GM12873 (cell line): Measurements from ENCODE around the gene PLXNA4.

ENCODE experiments used
- CTCF ChIP-seq: IDR thresholded peaks from 2 replicates; pipeline ENCODE4 v1.5.1; 2012; ENCODE audit warnings: low read depth, mild to moderate bottlenecking, moderate library complexity, low read length, control low read depth; ENCODE audit not compliant: insufficient read depth; ENCODE audit errors: missing control alignments

Gene PLXNA4

DNA sequence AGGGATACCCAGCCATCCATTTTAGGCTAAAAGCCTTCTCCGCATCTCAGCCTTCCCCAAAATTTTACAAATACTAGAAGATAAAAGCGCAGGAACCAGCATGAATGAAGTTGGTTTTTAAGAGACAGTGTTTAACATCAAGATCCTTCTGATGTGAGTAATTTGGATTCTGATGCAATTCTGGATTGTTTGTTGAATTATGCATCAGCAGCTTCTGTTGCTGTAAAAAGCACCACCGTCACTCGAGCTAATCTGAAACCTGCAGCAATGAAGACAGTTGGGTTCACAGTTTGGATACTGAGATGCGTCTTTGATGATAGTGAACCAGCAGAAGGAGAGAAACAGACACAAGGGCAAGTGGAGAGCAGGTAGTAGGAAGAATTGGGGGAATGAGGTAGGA lies 179.2 kb downstream of the PLXNA4 start:
- no peak for TF ChIP-seq CTCF

GRCh38 chr7:132395361-132395760 lies 180.9 kb downstream of the PLXNA4 start:
- TF ChIP-seq CTCF: no peak

GRCh38 chr7:132394283-132395198 lies 181.7 kb downstream of the PLXNA4 start:
- peak; percentile 44 for TF ChIP-seq CTCF

- TF ChIP-seq CTCF: no peak
Measured at GRCh38 chr7:132393789-132394261, 182.4 kb downstream of the PLXNA4 start.

DNA sequence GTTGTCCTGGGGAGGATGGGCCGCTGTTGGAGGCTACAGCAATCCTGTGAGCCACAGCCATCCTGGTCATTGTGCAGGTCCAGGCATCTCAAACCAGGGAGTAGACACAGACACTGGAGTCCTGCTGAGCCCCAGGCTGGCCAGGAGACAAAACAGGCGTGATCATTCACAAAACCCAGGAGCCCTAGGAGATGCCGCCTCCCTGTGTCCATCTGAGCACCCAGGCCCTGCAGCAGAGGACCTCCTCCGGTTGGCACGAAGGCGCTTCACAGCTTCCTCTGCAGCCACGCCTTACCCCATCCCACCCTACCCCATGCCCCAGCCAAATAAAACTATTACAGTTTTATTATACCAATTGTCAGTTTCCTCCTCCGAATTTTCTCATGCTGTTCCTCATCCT lies 183.6 kb downstream of the PLXNA4 start:
- no peak for TF ChIP-seq CTCF

DNA sequence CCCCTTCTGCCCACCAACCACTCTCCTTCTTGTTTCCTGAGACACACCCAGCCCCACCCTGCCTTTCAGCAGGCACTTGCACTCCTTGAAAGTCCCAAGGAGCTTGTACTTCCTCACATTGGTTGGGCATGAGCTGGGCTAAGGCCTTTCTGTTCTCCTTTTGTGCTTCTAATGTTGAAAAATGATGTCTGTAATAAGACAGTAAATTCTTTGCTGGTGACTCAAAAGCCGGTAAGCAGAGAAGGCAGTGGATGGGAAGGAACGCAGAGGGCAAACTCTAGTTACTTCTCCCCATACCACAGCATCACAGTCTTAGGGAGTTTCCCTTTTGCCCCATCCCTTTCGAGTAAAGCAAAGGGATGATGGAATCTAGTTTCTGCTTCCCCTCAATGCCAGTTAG lies 185.6 kb downstream of the PLXNA4 start:
- no peak for TF ChIP-seq CTCF

DNA sequence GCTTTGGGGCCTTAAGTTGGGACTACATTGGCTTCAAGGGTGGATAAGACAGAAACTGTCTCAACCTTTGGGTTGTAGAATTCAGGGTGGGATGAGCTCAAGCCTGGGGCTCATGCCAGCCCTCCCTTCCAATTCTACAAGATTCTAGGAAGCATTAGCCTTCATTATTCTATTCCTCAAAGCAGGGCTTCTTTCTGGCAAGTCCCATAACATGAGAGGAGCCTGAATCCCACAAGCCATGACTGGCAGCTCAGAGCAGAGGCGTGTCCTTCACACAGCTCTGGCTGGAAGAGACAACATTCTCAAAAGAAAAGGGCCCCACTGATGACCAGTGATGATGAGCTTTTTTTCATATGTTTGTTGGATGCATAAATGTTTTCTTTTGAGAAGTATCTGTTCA lies 187.6 kb downstream of the PLXNA4 start:
- TF ChIP-seq CTCF: no peak
